GM12878 (cell line): ENCODE results near the gene DLK2. TPM values are rescaled to one million over a fixed set of nuclear protein-coding genes. Genes with fewer than 3 reads are reported as not detected.

Experiments
- ATAC-seq: fragments of 200-7000 bp; cut with Tn5 transposase; 3 replicates; pipeline ENCODE4 v1.9.1; 2020; ENCODE audit warnings: mild to moderate bottlenecking, moderate library complexity
- BruUV-seq: library from RNA; stranded (reverse); fragments of 400-500 nt; replicated peaks from 2 replicates; lab custom pipeline; 2021; lab: Mats Ljungman, UMichigan
- CTCF ChIA-PET: fragments of 300-600 bp; sonication (Branson Sonifier 250); formaldehyde crosslinking; extraction: SDS; loops from one replicate; lab custom pipeline; 2021; ENCODE audit warnings: inconsistent platforms; lab: Yijun Ruan, JAX
- POLR2A ChIA-PET: fragments of 350-600 bp; formaldehyde crosslinking; extraction: SDS; loops from one replicate; lab custom pipeline; 2021; ENCODE audit warnings: inconsistent platforms; lab: Charles Lee
- RAD21 ChIA-PET: fragments of 300-600 bp; sonication (Branson Sonifier 250); formaldehyde crosslinking; loops from one replicate; lab custom pipeline; 2023; ENCODE audit warnings: antibody characterized with exemption; ENCODE audit not compliant: unreplicated experiment; lab: Charles Lee
- SMC1A ChIA-PET: fragments of 300-600 bp; sonication (Branson Sonifier 250); formaldehyde crosslinking; loops from one replicate; lab custom pipeline; 2023; ENCODE audit not compliant: unreplicated experiment, uncharacterized antibody; lab: Charles Lee
- DNase-seq: peaks from one replicate; pipeline ENCODE4 v3.0.0-alpha.2; 2011; ENCODE audit warnings: low read depth, low spot score
- FAIRE-seq: peaks from 3 replicates; lab custom pipeline; 2011; peaks lifted over from hg19 to GRCh38; lab: Jason Lieb, UNC
- H2AFZ ChIP-seq: 2 replicates; pipeline ENCODE4 v1.6.0; 2011; ENCODE audit warnings: low read depth, low read length, control low read depth; ENCODE audit not compliant: control insufficient read depth
- H3K27ac ChIP-seq: 2 replicates; pipeline ENCODE4 v1.5.1; 2011; ENCODE audit warnings: control low read depth; ENCODE audit not compliant: control insufficient read depth, insufficient read depth
- H3K27me3 ChIP-seq, 2 experiments: replicated peaks in 1 of 2; 2 replicates each; pipeline versions ENCODE4 v1.6.0 to v1.6.1; 2011; ENCODE audit warnings: low read length in 1 of 2; ENCODE audit not compliant: control insufficient read depth in 2 of 2, insufficient read depth in 2 of 2
- H3K36me3 ChIP-seq, 2 experiments: 2 replicates each; pipeline ENCODE4 v1.5.1; 2011; ENCODE audit warnings: low read length in 1 of 2; ENCODE audit not compliant: control insufficient read depth in 2 of 2, insufficient read depth in 2 of 2
- H3K4me1 ChIP-seq: 2 replicates; pipeline ENCODE4 v1.6.1; 2011; ENCODE audit warnings: mild to moderate bottlenecking, low read length, moderate library complexity, mixed read lengths; ENCODE audit not compliant: control insufficient read depth, insufficient read depth
- H3K4me2 ChIP-seq: 2 replicates; pipeline ENCODE4 v1.6.0; 2011; ENCODE audit warnings: control low read depth; ENCODE audit not compliant: control insufficient read depth, insufficient read depth
- H3K4me3 ChIP-seq: fragments of 200-600 bp; sonication (generic); 2 replicates; pipeline ENCODE4 v1.5.1; 2016
- H3K79me2 ChIP-seq: 2 replicates; pipeline ENCODE4 v1.6.0; 2011; ENCODE audit warnings: low read length; ENCODE audit not compliant: control insufficient read depth, insufficient read depth
- H3K9ac ChIP-seq: 2 replicates; pipeline ENCODE4 v1.8.0; 2011; ENCODE audit warnings: low read length, control low read depth, mixed read lengths; ENCODE audit not compliant: control insufficient read depth, insufficient read depth
- H3K9me3 ChIP-seq: replicated peaks from 3 replicates; pipeline ENCODE4 v1.5.1; 2011; ENCODE audit warnings: mild to moderate bottlenecking, low read length; ENCODE audit not compliant: control insufficient read depth, insufficient read depth
- H4K20me1 ChIP-seq: 2 replicates; pipeline ENCODE4 v1.6.0; 2011; ENCODE audit not compliant: control insufficient read depth, insufficient read depth
- CBX5 ChIP-seq: sonication (generic); IDR thresholded peaks from 2 replicates; pipeline ENCODE4 v1.6.1; 2016; ENCODE audit warnings: low read depth, moderate library complexity, mild to moderate bottlenecking, inconsistent platforms
- EP300 ChIP-seq, 2 experiments: fragments of 150-350 bp in 1 of 2; IDR thresholded peaks; 2 replicates each; pipeline ENCODE4 v1.6.1; 2011 to 2012; ENCODE audit warnings: low read depth in 2 of 2, low read length in 2 of 2, borderline replicate concordance in 1 of 2, improper control_type of control experiment in 1 of 2, inconsistent platforms in 1 of 2; ENCODE audit not compliant: control insufficient read depth in 1 of 2
- ESRRA ChIP-seq: IDR thresholded peaks from 2 replicates; pipeline ENCODE4 v1.6.1; 2012; ENCODE audit warnings: mild to moderate bottlenecking, low read length, improper control_type of control experiment
- FOXK2 ChIP-seq: fragments of 450-650 bp; IDR thresholded peaks from 2 replicates; pipeline ENCODE4 v1.6.1; 2017; ENCODE audit warnings: mild to moderate bottlenecking, moderate library complexity
- GABPA ChIP-seq: IDR thresholded peaks from 2 replicates; pipeline ENCODE4 v1.6.1; 2014; ENCODE audit warnings: antibody characterized with exemption, low read depth, mild to moderate bottlenecking, inconsistent platforms
- GATAD2B ChIP-seq: fragments of 450-650 bp; conservative IDR thresholded peaks from 2 replicates; pipeline ENCODE4 v1.6.1; 2017; ENCODE audit warnings: low read depth, mild to moderate bottlenecking, moderate library complexity
- JUND ChIP-seq: IDR thresholded peaks from 2 replicates; pipeline ENCODE4 v1.6.1; 2012; ENCODE audit warnings: low read depth, mild to moderate bottlenecking, low read length, improper control_type of control experiment, moderate library complexity
- MXI1 ChIP-seq: fragments of 150-350 bp; IDR thresholded peaks from 2 replicates; pipeline ENCODE4 v1.6.1; 2011; ENCODE audit warnings: low read depth, mild to moderate bottlenecking, inconsistent platforms, low read length, improper control_type of control experiment
- NBN ChIP-seq: fragments of 450-650 bp; IDR thresholded peaks from 2 replicates; pipeline ENCODE4 v1.6.1; 2016
- NFYB ChIP-seq: IDR thresholded peaks from 2 replicates; pipeline ENCODE4 v1.6.1; 2011; ENCODE audit warnings: low read depth, mild to moderate bottlenecking, low read length, improper control_type of control experiment, moderate library complexity; ENCODE audit not compliant: insufficient read depth
- POLR2AphosphoS5 ChIP-seq: IDR thresholded peaks from 2 replicates; pipeline ENCODE4 v1.6.1; 2011; ENCODE audit warnings: mild to moderate bottlenecking, low read length, inconsistent platforms
- SIX5 ChIP-seq: IDR thresholded peaks from 2 replicates; pipeline ENCODE4 v1.6.1; 2011; ENCODE audit warnings: mild to moderate bottlenecking, low read depth, low read length, moderate library complexity; ENCODE audit not compliant: severe bottlenecking
- SP1 ChIP-seq: IDR thresholded peaks from one replicate; pipeline ENCODE4 v1.6.1; 2011; ENCODE audit warnings: low read depth, low read length
- TCF3 ChIP-seq: IDR thresholded peaks from 2 replicates; pipeline ENCODE4 v1.6.1; 2012; ENCODE audit warnings: low read depth, mild to moderate bottlenecking, low read length, borderline replicate concordance; ENCODE audit not compliant: insufficient read depth
- ZNF622 ChIP-seq: fragments of 450-650 bp; IDR thresholded peaks from 2 replicates; pipeline ENCODE4 v1.6.1; 2017; ENCODE audit warnings: mild to moderate bottlenecking, inconsistent platforms
- WGBS: methylation state at CpG from one replicate; pipeline ENCODE4 v1.1.6; 2016; ENCODE audit warnings: low lambda C conversion rate; ENCODE audit not compliant: insufficient replicate concordance, insufficient coverage; ENCODE audit errors: missing lambda C conversion rate; 5-methylcytosine and 5-hydroxymethylcytosine counted together
- in situ Hi-C: fragments of 300-500 bp; cut with MboI; formaldehyde crosslinking; loops from 9 replicates; pipeline ENCODE4 v1.14.3; 2018; ENCODE audit warnings: mixed read lengths
- intact Hi-C: fragments of 100-400 bp; cut with micrococcal nuclease; formaldehyde crosslinking; loops from one replicate; pipeline ENCODE4 v1.14.2; 2022; ENCODE audit not compliant: unreplicated experiment
- polyA plus RNA-seq, 11 experiments: library from polyadenylated mRNA; depleted of rRNA in 4 of 11; unstranded in 6 of 11; stranded (reverse) in 5 of 11; fragments of >200 nt; fragmentation: Nextera tagmentation in 4 of 11; fragmentation: Illumina TruSeq in 1 of 11; extraction: Ambion mirVana in 4 of 11; extraction: Trizol in 1 of 11; gene quantifications; 1 replicate in 1 of 11; 2 replicates in 10 of 11; pipeline versions ENCODE4 v1.2.1 to v1.2.3, GENCODE V29; 2011 to 2016; ENCODE audit warnings: inconsistent platforms in 2 of 11, missing spikeins in 2 of 11, low read depth in 1 of 11
- total RNA-seq, 4 experiments: library from RNA; depleted of rRNA in 3 of 4; stranded (reverse); fragments of >200 nt in 3 of 4; fragmentation: Illumina TruSeq in 1 of 4; extraction: Trizol in 1 of 4; gene quantifications; 2 replicates each; pipeline versions ENCODE4 v1.2.1 to v1.2.3, GENCODE V29; 2013 to 2021
- TF ChIP-seq, protein P1 (sequence below): IDR thresholded peaks from 2 replicates; pipeline ENCODE4 v1.6.1; 2011; ENCODE audit warnings: borderline replicate concordance, low read depth, mild to moderate bottlenecking, moderate library complexity, mixed read lengths, low read length; ENCODE audit not compliant: insufficient read depth; ENCODE audit errors: extremely low read length
- TF ChIP-seq, protein P2 (sequence below): fragments of 450-650 bp; conservative IDR thresholded peaks from 2 replicates; pipeline ENCODE4 v1.6.1; 2017; ENCODE audit warnings: mild to moderate bottlenecking, moderate library complexity

The DLK2 gene
- total and polyA plus RNA-seq, 10 of the 15 experiments (the other 5 are each of a cell fraction or from before 2014, with no cell fraction given), result 0.03 to 0.55 (median 0.38) TPM; not detected in 4

- TF ChIP-seq NFYB (no peak), ESRRA (no peak), MXI1 (no peak)
Observed at GRCh38 chr6:43476746-43477145, 21.4 kb upstream of the DLK2 start (continued).

GRCh38 chr6:43475516-43475915 lies 20.2 kb upstream of the DLK2 start:
- H3K9ac ChIP-seq, result no peak overlapping the region
- no peaks in the 10 kb centered on the region for H4K20me1 ChIP-seq
- no peaks in the 10 kb centered on the region for H3K9me3 ChIP-seq
- no peak overlapping the region for H3K4me2 ChIP-seq
- H3K4me1 ChIP-seq, result peaks cover 4% of the 10 kb centered on the region
- intact Hi-C loops, result no loop called here
- WGBS, result 65% methylated on average over 6 of the region's 6 CpGs
- no peak for FAIRE-seq
- no TSS peak for BruUV-seq
- TF ChIP-seq GABPA (no peak), POLR2AphosphoS5 (no peak), SP1 (no peak), CBX5 (no peak), FOXK2 (no peak), JUND (no peak), TCF3 (no peak), EP300 (IDR thresholded peaks at IDR 0.05; ENCODE audit: borderline replicate concordance in 1 of 2, control insufficient read depth in 1 of 2, low read depth in 2 of 2, low read length in 2 of 2) (no peak), GATAD2B (no peak), SIX5 (no peak), ZNF622 (no peak), NBN (no peak)
- TF ChIP-seq, protein P1, sequence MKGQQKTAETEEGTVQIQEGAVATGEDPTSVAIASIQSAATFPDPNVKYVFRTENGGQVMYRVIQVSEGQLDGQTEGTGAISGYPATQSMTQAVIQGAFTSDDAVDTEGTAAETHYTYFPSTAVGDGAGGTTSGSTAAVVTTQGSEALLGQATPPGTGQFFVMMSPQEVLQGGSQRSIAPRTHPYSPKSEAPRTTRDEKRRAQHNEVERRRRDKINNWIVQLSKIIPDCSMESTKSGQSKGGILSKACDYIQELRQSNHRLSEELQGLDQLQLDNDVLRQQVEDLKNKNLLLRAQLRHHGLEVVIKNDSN, result no peak
- TF ChIP-seq, protein P2, sequence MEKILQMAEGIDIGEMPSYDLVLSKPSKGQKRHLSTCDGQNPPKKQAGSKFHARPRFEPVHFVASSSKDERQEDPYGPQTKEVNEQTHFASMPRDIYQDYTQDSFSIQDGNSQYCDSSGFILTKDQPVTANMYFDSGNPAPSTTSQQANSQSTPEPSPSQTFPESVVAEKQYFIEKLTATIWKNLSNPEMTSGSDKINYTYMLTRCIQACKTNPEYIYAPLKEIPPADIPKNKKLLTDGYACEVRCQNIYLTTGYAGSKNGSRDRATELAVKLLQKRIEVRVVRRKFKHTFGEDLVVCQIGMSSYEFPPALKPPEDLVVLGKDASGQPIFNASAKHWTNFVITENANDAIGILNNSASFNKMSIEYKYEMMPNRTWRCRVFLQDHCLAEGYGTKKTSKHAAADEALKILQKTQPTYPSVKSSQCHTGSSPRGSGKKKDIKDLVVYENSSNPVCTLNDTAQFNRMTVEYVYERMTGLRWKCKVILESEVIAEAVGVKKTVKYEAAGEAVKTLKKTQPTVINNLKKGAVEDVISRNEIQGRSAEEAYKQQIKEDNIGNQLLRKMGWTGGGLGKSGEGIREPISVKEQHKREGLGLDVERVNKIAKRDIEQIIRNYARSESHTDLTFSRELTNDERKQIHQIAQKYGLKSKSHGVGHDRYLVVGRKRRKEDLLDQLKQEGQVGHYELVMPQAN, result no peak
- TF ChIP-seq, all 136 proteins: peak for 0
- Histone ChIP-seq H2AFZ (no peak overlapping the region), H3K36me3 (no peaks in the 10 kb centered on the region), H3K27me3 (0 out of 4 replicates have a peak, but pooled peaks cover 0 to 2% of the 10 kb centered on the region in 2 experiments), H3K79me2 (peaks cover 8% of the 10 kb centered on the region), H3K4me3 (no peak overlapping the region), H3K27ac (no peak overlapping the region)
- in situ Hi-C loops, result no loop called here
- ChIA-PET CTCF (interaction anchor here (0.8 kb wide), 1 partner anchor 30 kb away, joined by 4 read pairs; no protein-coding TSS in a partner anchor), RAD21 (no interaction called here), SMC1A (interaction anchor here (1.2 kb wide), 1 partner anchor 85 kb away, joined by 3 read pairs; no protein-coding TSS in a partner anchor), POLR2A (no interaction called here)
- DNase-seq, result no peak
- no peak for ATAC-seq
